ENCODE data around the gene FLOT2.
"Not testable (repeated sequence)": the region's sequence is repeated elsewhere in the genome, so short reads cannot be mapped to it uniquely, and the experiment has no call there.

GRCh38 chr17:28934508-28934907 is 37.0 kb upstream of the FLOT2 start:
- TF ChIP-seq CTCF, POLR2A (IDR thresholded peaks at IDR 0.05): not testable (repeated sequence)
